Measurements from ENCODE around the gene PTP4A1. TPM values are rescaled to one million over a fixed set of nuclear protein-coding genes. Genes with fewer than 3 reads are reported as not detected.
"Not testable (repeated sequence)": the region's sequence is repeated elsewhere in the genome, so short reads cannot be mapped to it uniquely, and the experiment has no call there.

The PTP4A1 gene
- total RNA-seq, 2 donors from 2014 or later: 18.2 to 27.5 TPM

- intact Hi-C loops (cut with DNase I): loop anchor here in 1 of 2 donors (10.0 kb wide), 1 partner anchor 58 kb away; the partner anchor contains the start of gene PHF3
- no peak for DNase-seq (ENCODE audit: low spot score)
Observed at GRCh38 chr6:63576985-63577712, 4.9 kb downstream of the PTP4A1 start.

- intact Hi-C loops (cut with DNase I): loop anchor here in 1 of 2 donors (10.0 kb wide), 1 partner anchor 56 kb away; the partner anchor contains the start of gene PHF3
- no peak for DNase-seq (ENCODE audit: low spot score)
Observed at GRCh38 chr6:63578757-63579156, 6.5 kb downstream of the PTP4A1 start.

- intact Hi-C loops (cut with DNase I): loop anchor here in 1 of 2 donors (10.0 kb wide), 1 partner anchor 55 kb away; the partner anchor contains the start of gene PHF3
- DNase-seq (ENCODE audit: low spot score): no peak
Observed at GRCh38 chr6:63579937-63580703, 7.8 kb downstream of the PTP4A1 start.

- intact Hi-C loops (cut with DNase I): no loop called here
- DNase-seq (ENCODE audit: low spot score): no peak
Observed at GRCh38 chr6:63580704-63580961, 8.4 kb downstream of the PTP4A1 start.

GRCh38 chr6:63581355-63582013 lies 9.2 kb downstream of the PTP4A1 start:
- DNase-seq (ENCODE audit: low spot score): no peak
- intact Hi-C loops (cut with DNase I): no loop called here

- intact Hi-C loops (cut with DNase I): no loop called here
- no peak for DNase-seq (ENCODE audit: low spot score)
Observed at GRCh38 chr6:63582579-63583231, 10.4 kb downstream of the PTP4A1 start.

- DNase-seq (ENCODE audit: low spot score): no peak
- intact Hi-C loops (cut with DNase I): no loop called here
Observed at GRCh38 chr6:63584125-63584514, 11.8 kb downstream of the PTP4A1 start.

- DNase-seq (ENCODE audit: low spot score): no peak
- intact Hi-C loops (cut with DNase I): no loop called here
Observed at GRCh38 chr6:63584566-63584965, 12.3 kb downstream of the PTP4A1 start.

GRCh38 chr6:63585652-63586051 lies 13.4 kb downstream of the PTP4A1 start:
- intact Hi-C loops (cut with DNase I); DNase-seq (ENCODE audit: low spot score): not testable (repeated sequence)

- intact Hi-C loops (cut with DNase I): no loop called here
- no peak for DNase-seq (ENCODE audit: low spot score)
Observed at GRCh38 chr6:63589952-63590411, 17.7 kb downstream of the PTP4A1 start.

- no peak for DNase-seq (ENCODE audit: low spot score)
- intact Hi-C loops (cut with DNase I): no loop called here
Observed at GRCh38 chr6:63592886-63593285, 20.6 kb downstream of the PTP4A1 start.

- intact Hi-C loops (cut with DNase I): loop anchor here in 1 of 2 donors (5.0 kb wide), 1 partner anchor 165 kb away; no protein-coding TSS in a partner anchor
- DNase-seq (ENCODE audit: low spot score): no peak
Observed at GRCh38 chr6:63597141-63598048, 25.1 kb downstream of the PTP4A1 start.

GRCh38 chr6:63598049-63599036 lies 26.1 kb downstream of the PTP4A1 start:
- DNase-seq (ENCODE audit: low spot score): peak; percentile 83
- intact Hi-C loops (cut with DNase I): loop anchor here in 1 of 2 donors (5.0 kb wide), 1 partner anchor 164 kb away; no protein-coding TSS in a partner anchor

- DNase-seq (ENCODE audit: low spot score): no peak
- intact Hi-C loops (cut with DNase I): loop anchor here in 1 of 2 donors (5.0 kb wide), 1 partner anchor 163 kb away; no protein-coding TSS in a partner anchor
Observed at GRCh38 chr6:63599243-63599642, 27.0 kb downstream of the PTP4A1 start.

GRCh38 chr6:63600136-63600535 lies 27.9 kb downstream of the PTP4A1 start:
- intact Hi-C loops (cut with DNase I): loop anchor here in 1 of 2 donors (5.0 kb wide), 1 partner anchor 162 kb away; no protein-coding TSS in a partner anchor
- DNase-seq (ENCODE audit: low spot score): no peak

GRCh38 chr6:63609231-63609630 lies 37.0 kb downstream of the PTP4A1 start:
- no peak for DNase-seq (ENCODE audit: low spot score)
- intact Hi-C loops (cut with DNase I): no loop called here

- DNase-seq (ENCODE audit: low spot score): no peak
- intact Hi-C loops (cut with DNase I): no loop called here
Observed at GRCh38 chr6:63610944-63611343, 38.7 kb downstream of the PTP4A1 start.

All from posterior vena cava (tissue), 2 donors.